SH-SY5Y (cell line): ENCODE measurements around the gene GALNT1.

ENCODE experiments used
- GATA2 ChIP-seq: IDR thresholded peaks from 2 replicates; pipeline ENCODE4 v1.6.1; 2011; ENCODE audit warnings: mild to moderate bottlenecking, low read depth, low read length
- GATA3 ChIP-seq: IDR thresholded peaks from 2 replicates; pipeline ENCODE4 v1.6.1; 2011; ENCODE audit warnings: low read depth, mild to moderate bottlenecking, low read length, moderate library complexity

GALNT1 gene

DNA sequence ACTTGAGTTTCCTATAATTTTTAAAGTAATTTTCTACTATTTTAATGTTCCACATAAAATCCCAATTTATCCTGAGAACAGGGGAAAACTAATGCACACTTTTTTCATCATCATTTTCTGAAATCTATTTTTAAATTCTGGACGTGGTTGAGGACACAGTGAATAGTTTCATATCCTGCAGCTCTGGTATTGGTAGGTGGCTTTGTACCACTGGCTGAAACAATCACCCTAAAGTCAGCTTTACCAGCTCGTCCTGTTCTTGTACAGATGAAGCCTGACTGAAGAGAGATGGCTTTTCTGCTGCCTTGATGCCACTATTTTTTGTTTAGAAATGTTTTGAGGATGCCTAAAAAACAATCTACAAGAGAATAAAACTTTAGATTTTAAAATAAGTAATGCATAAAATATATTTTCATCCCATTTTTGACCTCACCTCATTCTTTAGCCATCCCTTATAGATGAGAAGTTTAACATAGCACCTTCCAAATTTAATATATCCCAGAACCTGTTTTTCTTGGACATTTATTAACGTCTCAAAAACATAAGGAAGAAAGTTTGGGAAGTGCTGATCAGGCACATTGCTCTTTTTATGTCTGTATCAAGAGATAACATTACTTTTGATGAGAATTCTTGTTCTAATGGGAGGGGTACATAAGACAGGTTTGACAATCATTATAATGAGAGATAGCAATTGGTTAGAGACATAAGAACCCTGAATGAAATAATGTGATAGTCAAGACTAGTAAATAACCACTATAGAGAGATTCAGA, 80.9 kb downstream of the GALNT1 start:
- no peak for TF ChIP-seq GATA2
- TF ChIP-seq GATA3 = no peak

DNA sequence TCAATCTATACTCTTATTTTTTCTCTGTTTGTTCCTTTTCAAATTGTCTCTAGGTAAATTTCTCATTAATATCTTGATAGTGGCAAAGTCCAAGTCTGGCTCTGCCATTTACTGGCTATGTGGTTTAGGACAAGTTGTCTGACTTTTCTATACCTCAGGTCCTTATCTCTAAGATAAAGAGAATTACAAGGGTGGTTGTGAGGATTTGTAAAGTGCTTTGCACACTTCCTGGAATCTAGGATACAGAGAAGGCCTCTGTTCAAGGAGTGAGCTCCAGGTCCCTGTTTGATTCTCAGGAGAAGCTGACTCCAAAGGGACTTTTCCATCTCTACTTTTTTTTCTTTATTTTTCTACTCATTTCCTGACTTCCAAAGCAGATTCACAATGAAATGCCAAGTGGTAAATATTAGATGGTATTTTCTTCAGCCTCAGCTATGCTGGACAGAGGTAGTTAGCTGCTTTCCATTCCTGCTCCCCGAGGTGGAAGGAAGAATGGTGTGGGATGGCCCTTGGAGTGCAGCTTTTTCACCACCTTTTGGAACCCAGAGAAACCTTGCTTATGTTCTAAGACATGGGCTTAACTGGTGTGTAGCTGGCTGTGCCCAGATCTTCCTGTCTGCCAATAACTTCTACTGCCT, 90.5 kb downstream of the GALNT1 start:
- TF ChIP-seq GATA3 = no peak
- TF ChIP-seq GATA2 = no peak

DNA sequence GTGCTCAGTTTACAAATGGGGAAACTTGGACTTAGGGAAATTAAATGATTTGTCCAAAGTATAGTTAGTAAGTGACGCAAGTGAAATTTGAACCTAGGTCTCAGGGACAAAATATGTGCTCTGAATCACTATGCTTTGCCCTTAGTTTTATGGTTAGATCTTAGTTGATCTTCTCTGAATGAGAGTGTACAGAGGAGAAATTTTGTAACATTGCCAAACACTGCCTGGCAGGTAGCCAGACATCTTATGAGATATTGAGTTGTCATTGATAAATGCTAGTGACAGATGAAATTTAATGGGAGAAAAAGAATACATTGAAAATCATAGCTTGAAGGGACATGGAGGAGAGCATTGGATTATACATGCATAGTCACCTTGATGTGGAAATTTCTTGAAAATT, 91.4 kb downstream of the GALNT1 start:
- TF ChIP-seq GATA3 (no peak), GATA2 (no peak)

DNA sequence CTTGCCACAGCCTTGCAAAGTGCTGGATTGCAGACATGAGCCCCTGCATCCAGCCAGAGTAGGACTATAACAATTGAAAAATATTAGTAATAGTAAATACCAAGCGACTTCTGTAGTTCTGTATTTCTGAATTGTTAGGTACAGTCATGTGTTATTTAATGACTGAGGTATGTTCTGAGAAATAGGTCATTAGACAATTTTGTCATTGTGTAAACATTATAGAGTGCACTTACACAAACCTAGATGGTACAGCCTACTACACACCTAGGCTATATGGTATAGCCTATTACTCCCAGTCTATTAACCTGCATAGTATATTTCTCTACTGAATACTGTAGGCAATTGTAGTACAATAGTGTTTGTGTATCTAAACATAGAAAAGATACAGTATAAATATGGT, 92.1 kb downstream of the GALNT1 start:
- TF ChIP-seq GATA2 (no peak), GATA3 (no peak)

DNA sequence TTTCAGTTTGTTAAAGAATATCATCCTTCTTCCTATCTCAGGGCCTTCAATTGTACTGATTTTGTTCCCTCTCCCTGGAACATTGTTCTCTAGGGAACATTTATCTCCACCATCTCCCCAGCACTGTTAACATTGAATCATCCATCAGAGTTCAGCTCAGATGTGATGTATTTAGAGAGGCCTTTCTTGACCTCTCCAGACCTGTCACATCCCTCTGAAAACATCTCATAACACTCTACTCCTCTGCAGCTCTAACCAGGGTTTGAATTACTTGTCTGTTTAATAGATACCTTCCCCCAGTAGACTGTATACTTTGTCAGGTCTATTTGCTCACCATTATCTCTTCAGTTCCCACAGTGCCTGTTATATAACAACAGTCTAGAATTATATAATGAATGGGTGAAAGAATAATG, 98.6 kb downstream of the GALNT1 start:
- TF ChIP-seq GATA3 (peak; percentile 33; the same call in 1 of the 2 replicates), GATA2 (peak; percentile 56; the same call in 1 of the 2 replicates)

- TF ChIP-seq GATA2 (no peak), GATA3 (no peak)
Measured at GRCh38 chr18:35682281-35682867, 100.8 kb downstream of the GALNT1 start.

GRCh38 chr18:35683021-35683420, 101.5 kb downstream of the GALNT1 start:
- TF ChIP-seq GATA2 (no peak), GATA3 (no peak)

DNA sequence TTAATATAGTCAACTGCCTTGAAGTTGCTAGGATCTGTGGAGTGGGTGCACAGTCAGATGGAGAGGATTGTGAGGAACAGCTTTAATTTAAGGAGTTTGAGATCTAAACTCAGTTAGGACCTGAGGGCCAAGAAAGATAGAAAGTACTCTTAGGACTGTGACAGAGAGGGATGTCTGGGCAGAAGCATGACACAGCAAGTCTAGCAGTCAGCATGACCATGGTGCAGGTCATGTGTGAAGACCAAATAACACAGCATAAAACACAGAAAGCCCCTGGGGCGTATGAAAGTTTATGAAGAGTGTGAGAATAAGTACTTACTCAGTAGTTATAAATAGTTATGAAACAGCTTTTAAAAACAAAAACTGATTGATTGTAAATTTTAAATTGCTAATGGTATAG, 107.2 kb downstream of the GALNT1 start:
- TF ChIP-seq GATA2 (no peak), GATA3 (no peak)

DNA sequence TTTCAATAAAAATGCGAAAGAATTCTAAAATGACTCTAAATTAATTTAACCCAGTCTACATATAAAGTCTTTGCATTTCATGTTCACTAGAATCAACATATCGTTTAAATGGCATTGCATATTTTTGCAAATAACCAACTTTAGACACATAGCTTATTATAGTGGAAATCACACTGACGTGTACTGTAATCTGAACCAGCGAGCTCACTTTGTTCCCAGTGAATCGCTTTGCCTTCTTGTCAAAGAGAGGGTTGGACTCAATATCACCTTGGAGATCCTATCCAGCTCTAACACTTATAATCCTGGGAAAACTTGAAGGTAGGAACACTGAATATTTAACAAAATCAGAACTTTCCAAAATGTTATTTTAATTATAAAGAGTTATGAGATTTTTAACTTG, 108.2 kb downstream of the GALNT1 start:
- no peak for TF ChIP-seq GATA2
- TF ChIP-seq GATA3 = no peak

DNA sequence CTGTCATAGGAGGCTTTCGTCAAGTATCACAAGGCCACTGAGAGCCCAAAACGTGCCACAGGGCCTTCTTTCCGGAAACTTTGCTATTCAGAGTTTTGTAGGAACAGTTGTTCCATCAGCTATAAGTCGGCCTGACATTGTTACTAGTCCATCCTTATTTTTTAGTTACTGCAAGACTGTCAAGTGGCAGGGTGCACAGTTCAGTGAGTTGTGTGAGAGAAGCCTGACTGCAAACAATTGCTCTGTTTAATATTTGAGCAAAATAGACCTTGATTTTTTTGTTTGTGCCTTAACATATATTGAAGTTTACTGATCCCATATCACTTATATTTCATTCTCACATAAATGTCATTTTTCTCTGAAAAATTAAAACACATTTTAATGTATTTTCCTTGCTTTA, 110.1 kb downstream of the GALNT1 start:
- no peak for TF ChIP-seq GATA3
- no peak for TF ChIP-seq GATA2

DNA sequence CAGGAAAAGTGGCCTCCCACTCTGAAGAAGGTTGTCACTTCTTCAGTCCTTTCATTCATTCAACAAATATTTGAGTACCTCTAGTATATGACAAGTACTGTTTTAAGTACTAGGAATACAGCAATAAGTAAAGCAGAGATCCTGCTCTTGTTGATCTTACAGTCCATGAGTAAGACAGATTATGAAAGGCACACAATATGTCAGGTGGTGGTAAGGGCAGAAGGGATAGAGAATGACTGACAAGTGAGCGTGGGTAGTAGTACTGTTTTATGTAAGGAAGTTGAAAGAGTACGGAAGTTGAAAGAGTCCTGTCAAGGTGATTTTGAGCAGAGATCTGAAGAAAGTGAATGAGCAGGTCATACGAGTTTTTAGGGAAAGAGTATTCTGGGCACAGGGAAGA, 111.3 kb downstream of the GALNT1 start:
- TF ChIP-seq GATA2 (no peak), GATA3 (no peak)

GRCh38 chr18:35693829-35694228, 112.3 kb downstream of the GALNT1 start:
- TF ChIP-seq GATA3 (no peak), GATA2 (no peak)

DNA sequence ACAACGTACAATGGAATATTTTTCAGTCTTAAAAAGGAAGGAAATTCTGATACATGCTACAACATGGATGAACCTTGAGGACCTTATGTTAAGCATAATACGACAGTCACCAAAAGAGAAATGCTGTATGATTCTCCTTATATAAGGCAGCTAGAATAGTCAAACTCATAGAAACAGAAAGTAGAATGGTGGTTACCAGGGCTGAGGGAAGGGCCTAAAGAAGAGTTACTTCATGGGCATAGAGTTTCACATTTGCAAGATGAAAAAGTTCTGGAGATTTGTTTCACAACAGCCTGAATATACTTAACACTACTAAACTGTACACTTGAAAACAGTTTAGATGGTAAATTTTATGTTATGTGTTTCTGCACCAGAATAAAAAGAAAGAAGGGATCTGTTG, 113.3 kb downstream of the GALNT1 start:
- no peak for TF ChIP-seq GATA3
- TF ChIP-seq GATA2 = no peak

DNA sequence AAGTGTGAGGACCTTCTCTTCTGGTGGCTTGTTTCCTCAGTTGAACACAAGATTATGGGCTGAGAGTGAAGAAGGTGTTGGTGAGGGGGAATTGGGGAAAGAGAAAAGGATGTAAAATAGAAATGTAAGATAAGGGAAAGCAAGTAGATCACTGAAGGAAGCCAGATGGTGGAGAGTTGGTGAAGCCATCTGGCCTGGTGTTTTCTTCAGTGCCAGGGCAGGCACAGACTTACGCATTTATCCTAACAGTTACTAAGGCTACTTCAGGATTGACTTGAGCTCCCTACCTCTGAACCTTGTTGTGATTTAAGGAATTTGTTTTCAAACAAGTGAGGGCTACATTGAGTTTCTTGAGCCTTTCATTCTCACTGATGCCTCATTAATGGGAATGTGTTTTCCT, 113.8 kb downstream of the GALNT1 start:
- no peak for TF ChIP-seq GATA3
- TF ChIP-seq GATA2 = no peak

DNA sequence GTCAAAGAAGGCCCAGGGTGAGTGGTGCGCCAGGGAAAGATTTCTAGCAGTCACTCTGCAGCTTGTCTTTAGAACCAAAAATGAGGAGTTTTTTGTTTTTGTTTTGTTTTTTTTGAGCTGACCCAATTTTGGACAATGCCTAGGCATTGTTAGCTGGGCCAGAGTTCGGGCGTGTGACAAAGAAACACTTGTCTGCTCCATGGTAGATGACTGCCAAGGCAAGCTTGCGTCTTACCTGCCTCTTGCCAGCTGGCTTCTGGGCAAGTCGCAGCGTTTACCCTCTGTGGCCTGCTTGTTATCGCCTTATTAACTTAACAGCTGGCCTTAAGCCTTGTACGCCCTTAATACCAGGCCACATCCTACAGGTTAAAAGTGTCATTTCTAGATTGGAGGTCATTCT, 114.3 kb downstream of the GALNT1 start:
- TF ChIP-seq GATA3 = no peak
- no peak for TF ChIP-seq GATA2

DNA sequence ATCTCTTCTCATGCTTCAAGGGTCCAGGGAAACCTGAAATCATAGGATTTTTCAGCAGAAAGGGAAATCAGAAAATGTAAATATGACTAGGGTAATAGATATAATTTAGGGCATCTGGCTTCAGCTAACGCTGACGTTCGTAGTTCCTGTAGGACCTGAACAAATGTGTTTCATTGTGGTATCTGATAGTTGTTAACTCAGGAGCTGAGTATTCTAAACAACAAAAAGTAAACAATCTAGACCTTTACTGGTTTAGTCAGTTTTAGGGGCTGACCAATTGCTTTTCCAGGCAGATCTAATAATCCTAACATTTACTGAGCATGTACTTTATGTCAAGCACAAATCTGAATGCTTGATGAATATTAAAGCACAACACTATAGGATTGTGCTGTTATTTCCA, 114.8 kb downstream of the GALNT1 start:
- TF ChIP-seq GATA2 (no peak), GATA3 (no peak)
